Measurements from ENCODE around the gene ANO4.

The ANO4 gene

GRCh38 chr12:100801320-100801719, 6.7 kb downstream of the ANO4 start:
- no peak for DNase-seq (ENCODE audit: extremely low read depth in 1 of 2, low read depth in 1 of 2)

DNA sequence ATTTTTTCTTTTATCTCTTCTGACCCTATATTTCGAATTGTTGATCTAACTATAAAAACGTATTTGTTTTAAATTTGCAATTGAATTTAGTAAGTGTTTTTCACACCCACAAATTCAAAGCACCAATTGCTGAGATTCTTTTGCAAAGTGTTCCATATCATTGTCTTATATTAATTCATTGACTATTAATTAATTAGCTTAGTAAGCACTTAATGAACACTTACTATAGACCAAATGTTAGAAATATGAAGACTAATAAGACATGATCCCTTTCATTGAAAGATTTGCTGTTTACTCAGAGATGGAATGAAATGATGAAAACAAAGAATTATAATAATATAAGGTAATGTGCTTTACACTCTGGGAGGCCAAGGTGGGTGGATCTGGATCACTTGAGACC, 14.2 kb downstream of the ANO4 start:
- DNase-seq (ENCODE audit: extremely low read depth in 1 of 2, low read depth in 1 of 2) = no peak

- no peak for DNase-seq (ENCODE audit: extremely low read depth in 1 of 2, low read depth in 1 of 2)
Observed at GRCh38 chr12:100820314-100820713, 25.7 kb downstream of the ANO4 start.

GRCh38 chr12:100823963-100824362, 29.4 kb downstream of the ANO4 start:
- no peak for DNase-seq (ENCODE audit: extremely low read depth in 1 of 2, low read depth in 1 of 2)

DNA sequence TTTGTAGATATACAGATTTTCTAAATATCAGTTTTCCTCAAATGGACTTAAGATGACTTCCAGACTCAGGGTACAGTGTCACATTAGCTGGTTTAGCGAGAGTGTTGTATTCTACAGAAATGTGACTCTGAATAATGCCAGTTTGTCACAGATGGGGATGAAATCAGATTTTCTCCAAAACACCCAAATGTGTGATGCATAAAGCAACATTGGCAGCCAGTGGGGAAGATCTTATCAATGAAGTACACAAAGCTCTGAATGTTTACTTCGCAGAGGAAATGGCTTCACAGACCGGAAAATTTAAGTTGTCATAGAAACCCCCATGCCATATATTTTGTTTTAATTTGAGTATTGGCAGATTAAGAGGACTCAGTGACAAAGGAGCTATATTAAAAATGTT, 29.9 kb downstream of the ANO4 start:
- DNase-seq (ENCODE audit: extremely low read depth in 1 of 2, low read depth in 1 of 2) = no peak

GRCh38 chr12:100826323-100826722, 31.7 kb downstream of the ANO4 start:
- no peak for DNase-seq (ENCODE audit: extremely low read depth in 1 of 2, low read depth in 1 of 2)

DNA sequence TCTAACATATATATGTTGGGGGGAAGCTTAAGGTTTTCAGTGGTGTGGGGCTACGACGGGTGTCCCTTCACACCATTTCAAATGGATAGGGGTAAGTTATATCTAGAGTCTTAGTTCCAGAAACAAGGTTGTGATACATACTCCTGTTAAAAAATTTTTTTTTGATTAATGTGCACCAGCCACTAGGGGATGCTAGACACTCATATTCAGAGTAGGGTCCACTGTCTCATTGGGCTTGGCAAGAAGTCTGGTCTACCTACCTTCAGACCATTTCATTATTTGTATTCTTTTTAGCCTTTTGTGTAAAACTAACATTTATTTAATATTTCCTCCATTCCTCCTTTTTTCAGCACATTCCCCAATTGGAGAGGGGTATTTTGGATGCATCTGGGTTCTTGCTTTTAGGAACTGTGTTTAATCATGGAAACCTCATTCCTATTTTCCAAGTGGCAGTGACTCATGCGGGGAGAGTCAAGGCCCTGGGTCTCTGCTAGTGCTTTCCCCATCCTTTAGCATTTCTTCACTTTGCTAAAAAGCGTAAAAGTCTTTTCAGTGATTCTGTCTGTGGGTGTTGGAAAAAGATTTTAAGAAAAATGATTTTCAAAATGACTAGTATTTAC, 33.4 kb downstream of the ANO4 start:
- no peak for DNase-seq (ENCODE audit: extremely low read depth in 1 of 2, low read depth in 1 of 2)

DNA sequence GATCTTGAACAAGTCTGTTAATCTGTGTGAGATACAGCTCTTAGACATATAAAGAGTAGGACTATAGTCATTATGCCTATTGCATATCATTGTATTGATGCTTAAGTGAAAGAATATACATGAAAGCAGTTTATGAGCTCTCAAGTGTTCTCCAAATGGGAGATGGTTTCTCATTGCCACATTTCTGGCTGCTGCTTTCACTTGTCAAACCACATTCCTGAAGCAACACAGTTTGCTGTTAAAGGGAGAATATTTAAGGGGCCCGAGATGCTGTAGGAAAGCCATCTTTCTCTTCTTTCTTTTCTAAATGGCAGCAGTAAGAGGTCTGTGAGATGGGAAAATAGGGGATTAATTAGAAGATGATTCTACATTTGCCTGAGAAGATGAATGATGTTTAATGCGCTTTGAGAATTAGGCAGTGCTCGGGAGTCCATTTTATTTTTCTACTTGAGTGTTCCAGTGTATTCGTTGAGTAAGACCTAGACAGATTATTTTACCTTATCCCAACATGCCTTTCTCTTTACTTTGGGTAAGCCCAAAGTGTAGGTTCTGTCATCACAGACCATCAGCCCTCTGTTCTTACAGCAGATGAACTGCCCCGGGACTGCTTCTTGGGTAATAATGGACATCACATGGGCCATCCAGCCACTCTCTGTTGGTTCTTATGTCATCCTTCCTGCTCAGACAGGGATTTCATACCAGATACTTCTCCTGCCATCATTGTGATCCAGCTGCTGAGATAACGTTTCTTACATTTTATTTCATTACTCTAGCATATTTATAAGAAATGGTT, 35.6 kb downstream of the ANO4 start:
- DNase-seq (ENCODE audit: extremely low read depth in 1 of 2, low read depth in 1 of 2) = no peak

DNA sequence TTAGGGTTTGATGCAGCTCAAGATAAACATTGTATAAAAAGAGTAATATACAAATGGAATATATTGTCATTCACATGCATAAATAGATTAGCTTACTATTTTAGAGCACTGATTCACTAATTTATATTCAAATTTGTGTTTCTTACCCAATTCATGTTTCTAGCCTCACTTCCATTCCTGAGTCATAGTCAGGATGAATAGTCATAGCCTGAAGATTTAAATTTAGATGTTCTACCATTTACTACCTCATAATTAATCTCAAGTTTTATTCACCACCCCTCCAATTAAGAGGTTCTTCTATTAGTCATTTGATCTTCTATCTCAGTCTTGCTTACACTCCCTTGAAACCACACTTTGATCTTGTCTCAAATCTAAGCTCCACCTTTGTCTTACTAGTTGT, 38.7 kb downstream of the ANO4 start:
- no peak for DNase-seq (ENCODE audit: extremely low read depth in 1 of 2, low read depth in 1 of 2)

GRCh38 chr12:100840748-100841147, 46.2 kb downstream of the ANO4 start:
- DNase-seq (ENCODE audit: extremely low read depth in 1 of 2, low read depth in 1 of 2) = no peak

- DNase-seq (ENCODE audit: extremely low read depth in 1 of 2, low read depth in 1 of 2) = no peak
Observed at GRCh38 chr12:100842156-100842555, 47.6 kb downstream of the ANO4 start.

DNA sequence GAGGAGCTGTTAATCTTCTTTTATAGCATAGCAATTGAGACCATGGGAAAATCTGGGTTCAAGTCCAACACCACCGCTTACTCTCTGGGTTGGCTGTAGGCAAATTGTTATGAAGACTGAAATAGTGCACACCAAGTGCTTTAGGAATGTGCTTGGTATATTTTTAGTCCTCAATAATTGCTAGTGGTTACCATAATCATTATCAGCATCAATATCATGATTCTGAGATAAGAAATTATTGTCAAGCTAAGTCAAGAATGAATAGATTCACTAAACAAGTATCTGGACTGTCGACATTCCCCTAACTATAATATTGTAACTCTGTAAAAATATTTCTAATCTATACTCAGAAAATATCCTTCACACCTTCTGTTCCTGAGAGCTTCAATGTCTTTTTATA, 48.5 kb downstream of the ANO4 start:
- DNase-seq (ENCODE audit: extremely low read depth in 1 of 2, low read depth in 1 of 2) = no peak

- DNase-seq (ENCODE audit: extremely low read depth in 1 of 2, low read depth in 1 of 2) = no peak
Observed at GRCh38 chr12:100845095-100845494, 50.5 kb downstream of the ANO4 start.

DNA sequence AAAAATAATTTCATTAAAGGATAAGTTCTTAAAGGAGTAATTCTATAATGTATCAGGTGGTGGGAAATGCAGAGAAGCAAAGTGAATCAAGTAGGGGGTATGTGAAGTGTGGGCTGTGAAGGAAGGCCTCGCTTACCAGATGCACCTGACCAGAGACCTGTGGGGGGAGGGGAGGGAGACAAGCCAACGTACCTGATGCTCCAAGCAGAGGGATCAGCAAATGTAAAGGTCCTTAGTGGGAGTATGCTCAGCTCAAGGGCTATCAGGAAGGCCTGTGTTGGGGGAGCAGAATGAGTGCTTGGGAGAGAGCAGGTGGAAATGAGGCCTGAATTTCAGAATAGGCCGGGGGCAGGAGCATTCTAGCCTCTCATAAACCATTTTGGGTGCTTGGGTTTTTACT, 57.1 kb downstream of the ANO4 start:
- DNase-seq (ENCODE audit: extremely low read depth in 1 of 2, low read depth in 1 of 2) = no peak

DNA sequence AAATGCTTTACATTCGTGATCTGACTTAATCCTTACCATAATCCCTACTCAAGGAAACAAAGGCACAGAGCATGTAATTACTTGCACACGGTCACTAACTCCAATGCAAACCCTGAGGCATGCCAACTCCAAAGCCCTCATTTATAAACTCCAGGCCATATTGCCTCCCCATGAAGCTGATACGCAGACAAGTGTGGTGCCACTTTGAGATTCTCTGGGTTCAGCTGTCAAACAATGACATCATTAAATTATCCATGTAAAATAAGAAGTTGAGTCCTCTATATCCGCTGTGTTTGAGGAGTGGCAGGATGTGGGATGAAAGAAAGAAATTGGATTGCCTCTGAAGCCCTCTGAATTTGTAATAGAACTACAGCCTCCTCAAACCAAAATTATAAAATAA, 62.8 kb downstream of the ANO4 start:
- no peak for DNase-seq (ENCODE audit: extremely low read depth in 1 of 2, low read depth in 1 of 2)

DNA sequence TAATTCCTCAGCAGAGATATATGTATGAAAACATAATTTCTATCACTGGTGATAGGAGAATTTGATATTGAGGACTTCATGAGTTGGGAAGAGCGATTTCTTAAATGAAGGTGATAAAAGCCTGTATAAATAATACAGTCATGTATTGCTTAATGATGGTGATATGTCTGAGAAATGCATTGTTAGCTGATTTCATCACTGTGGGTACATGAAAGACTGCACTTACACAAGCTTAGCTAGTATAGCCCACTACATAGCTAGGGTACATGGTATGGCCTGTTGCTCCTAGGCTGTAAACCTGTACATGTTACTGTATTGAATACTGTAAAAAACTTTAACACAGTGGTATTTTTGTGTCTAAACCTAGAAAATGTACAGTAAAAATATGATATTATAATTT, 63.4 kb downstream of the ANO4 start:
- no peak for DNase-seq (ENCODE audit: extremely low read depth in 1 of 2, low read depth in 1 of 2)

GRCh38 chr12:100858656-100859055, 64.1 kb downstream of the ANO4 start:
- no peak for DNase-seq (ENCODE audit: extremely low read depth in 1 of 2, low read depth in 1 of 2)

- DNase-seq (ENCODE audit: extremely low read depth in 1 of 2, low read depth in 1 of 2) = no peak
Observed at GRCh38 chr12:100859063-100859627, 64.6 kb downstream of the ANO4 start.

DNA sequence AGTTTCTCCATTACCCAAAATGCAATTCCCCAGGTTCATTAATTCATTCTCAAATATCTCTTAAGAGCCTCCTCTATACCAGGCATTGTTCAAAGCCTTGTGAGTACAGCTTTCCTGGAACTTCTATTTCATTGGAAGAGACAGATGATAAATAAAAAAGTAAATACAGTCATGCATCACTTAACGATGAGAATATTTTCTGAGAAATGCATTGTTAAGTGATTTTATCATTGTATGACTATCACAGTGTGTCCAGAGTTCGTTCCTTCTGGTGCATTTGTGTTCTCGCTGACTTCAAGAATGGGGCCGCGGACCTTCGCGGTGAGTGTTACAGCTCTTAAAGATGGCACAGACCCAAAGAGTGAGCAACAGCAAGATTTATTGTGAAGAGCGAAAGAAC, 66.0 kb downstream of the ANO4 start:
- DNase-seq (ENCODE audit: extremely low read depth in 1 of 2, low read depth in 1 of 2) = no peak

GRCh38 chr12:100862676-100863075, 68.1 kb downstream of the ANO4 start:
- no peak for DNase-seq (ENCODE audit: extremely low read depth in 1 of 2, low read depth in 1 of 2)

- no peak for DNase-seq (ENCODE audit: extremely low read depth in 1 of 2, low read depth in 1 of 2)
Observed at GRCh38 chr12:100864366-100864765, 69.8 kb downstream of the ANO4 start.

- no peak for DNase-seq (ENCODE audit: extremely low read depth in 1 of 2, low read depth in 1 of 2)
Observed at GRCh38 chr12:100867639-100868393, 73.2 kb downstream of the ANO4 start.
